Liver (tissue), 9 donors: ENCODE measurements around the gene DDR2. TPM values are rescaled to one million over a fixed set of nuclear protein-coding genes. Genes with fewer than 3 reads are reported as not detected.
A peak's percentile ranks its signal among the peaks of the same experiment; 100 is the strongest.

Experiments
- DNase-seq: peaks from one replicate; pipeline ENCODE4 v3.0.0-alpha.2; 2017; ENCODE audit warnings: low spot score
- H3K27ac ChIP-seq, 2 donors: one replicate each; pipeline ENCODE4 v1.7.0; 2013; ENCODE audit warnings: inconsistent platforms in 2 of 2, low read length in 2 of 2, control low read depth in 1 of 2, low read depth in 1 of 2, mild to moderate bottlenecking in 1 of 2
- H3K27me3 ChIP-seq, 4 donors: one replicate each; pipeline versions ENCODE4 v1.6.1 to v1.7.0; 2013; ENCODE audit warnings: low read length in 3 of 4, inconsistent platforms in 1 of 4, mild to moderate bottlenecking in 1 of 4, moderate library complexity in 1 of 4; ENCODE audit not compliant: control insufficient read depth in 4 of 4, insufficient read depth in 4 of 4
- H3K36me3 ChIP-seq, 4 donors: one replicate each; pipeline versions ENCODE4 v1.6.1 to v1.7.0; 2013; ENCODE audit warnings: low read length in 3 of 4, mild to moderate bottlenecking in 3 of 4, low read depth in 1 of 4, moderate library complexity in 1 of 4; ENCODE audit not compliant: control insufficient read depth in 4 of 4, insufficient read depth in 3 of 4
- H3K4me1 ChIP-seq, 4 donors: one replicate each; pipeline versions ENCODE4 v1.6.1 to v1.7.0; 2013; ENCODE audit warnings: low read length in 3 of 4, mild to moderate bottlenecking in 3 of 4, moderate library complexity in 1 of 4; ENCODE audit not compliant: control insufficient read depth in 4 of 4, insufficient read depth in 4 of 4
- H3K4me3 ChIP-seq, 3 donors: one replicate each; pipeline versions ENCODE4 v1.6.1 to v1.7.0; 2013; ENCODE audit warnings: low read length in 3 of 3, control low read depth in 1 of 3, low read depth in 1 of 3, mild to moderate bottlenecking in 1 of 3
- H3K9ac ChIP-seq, 2 donors: one replicate each; pipeline ENCODE4 v1.7.0; 2013; ENCODE audit warnings: low read length in 2 of 2, mild to moderate bottlenecking in 2 of 2, moderate library complexity in 2 of 2, control low read depth in 1 of 2, low read depth in 1 of 2
- H3K9me3 ChIP-seq, 4 donors: one replicate each; pipeline versions ENCODE4 v1.6.1 to v1.7.0; 2013; ENCODE audit warnings: low read length in 3 of 4; ENCODE audit not compliant: control insufficient read depth in 4 of 4
- ATF3 ChIP-seq: IDR thresholded peaks from 2 replicates; pipeline ENCODE4 v1.6.1; 2016; ENCODE audit warnings: antibody characterized with exemption
- EGR1 ChIP-seq, 2 donors: IDR thresholded peaks; 2 replicates each; pipeline ENCODE4 v1.6.1; 2016 to 2018; ENCODE audit warnings: antibody characterized with exemption in 2 of 2, low read depth in 2 of 2
- FOXA1 ChIP-seq: IDR thresholded peaks from 2 replicates; pipeline ENCODE4 v1.6.1; 2016; ENCODE audit warnings: antibody characterized with exemption
- FOXA2 ChIP-seq: IDR thresholded peaks from 2 replicates; pipeline ENCODE4 v1.6.1; 2016; ENCODE audit warnings: antibody characterized with exemption
- GABPA ChIP-seq, 2 donors: IDR thresholded peaks in 1 of 2; conservative IDR thresholded peaks in 1 of 2; 2 replicates each; pipeline ENCODE4 v1.6.1; 2016; ENCODE audit warnings: antibody characterized with exemption in 2 of 2, mild to moderate bottlenecking in 1 of 2, moderate library complexity in 1 of 2
- HNF4A ChIP-seq, 2 donors: conservative IDR thresholded peaks; 2 replicates each; pipeline ENCODE4 v1.6.1; 2016; ENCODE audit warnings: antibody characterized with exemption in 2 of 2, mild to moderate bottlenecking in 2 of 2
- HNF4G ChIP-seq: IDR thresholded peaks from 2 replicates; pipeline ENCODE4 v1.6.1; 2016; ENCODE audit warnings: antibody characterized with exemption
- JUND ChIP-seq, 2 donors: IDR thresholded peaks; 2 replicates each; pipeline ENCODE4 v1.6.1; 2016; ENCODE audit warnings: antibody characterized with exemption in 2 of 2
- NR2F2 ChIP-seq: IDR thresholded peaks from 2 replicates; pipeline ENCODE4 v1.6.1; 2016; ENCODE audit warnings: antibody characterized with exemption
- RAD21 ChIP-seq, 2 donors: IDR thresholded peaks; 2 replicates each; pipeline ENCODE4 v1.6.1; 2016; ENCODE audit warnings: antibody characterized with exemption in 2 of 2, mild to moderate bottlenecking in 2 of 2
- REST ChIP-seq: IDR thresholded peaks from 2 replicates; pipeline ENCODE4 v1.6.1; 2016; ENCODE audit warnings: antibody characterized with exemption, mild to moderate bottlenecking
- SP1 ChIP-seq: IDR thresholded peaks from 2 replicates; pipeline ENCODE4 v1.6.1; 2018; ENCODE audit warnings: antibody characterized with exemption, mild to moderate bottlenecking
- TAF1 ChIP-seq: conservative IDR thresholded peaks from 2 replicates; pipeline ENCODE4 v1.6.1; 2016; ENCODE audit warnings: antibody characterized with exemption, mild to moderate bottlenecking
- YY1 ChIP-seq: IDR thresholded peaks from 2 replicates; pipeline ENCODE4 v1.6.1; 2016; ENCODE audit warnings: antibody characterized with exemption, mild to moderate bottlenecking
- ZBTB33 ChIP-seq: IDR thresholded peaks from 2 replicates; pipeline ENCODE4 v1.6.1; 2016; ENCODE audit warnings: antibody characterized with exemption
- WGBS: extraction: QIAGEN DNeasy Blood & Tissue Kit; methylation state at CpG from one replicate; pipeline ENCODE4 v1.1.7; 2013; 5-methylcytosine and 5-hydroxymethylcytosine counted together
- polyA plus RNA-seq, 2 donors: library from polyadenylated mRNA; stranded (reverse) in 1 of 2; unstranded in 1 of 2; fragments of 200-250 nt in 1 of 2; fragments of >200 nt in 1 of 2; fragmentation: Nextera tagmentation in 1 of 2; extraction: Ambion mirVana in 1 of 2; gene quantifications; one replicate each; pipeline versions ENCODE4 v1.2.1 to v1.2.3, GENCODE V29; 2013 to 2015
- total RNA-seq, 2 donors: library from RNA; depleted of rRNA; stranded (reverse); fragments of >200 nt; gene quantifications; one replicate each; pipeline ENCODE4 v1.2.3, GENCODE V29; 2014
- TF ChIP-seq, protein P1 (sequence below): fragments of 150-350 bp; IDR thresholded peaks from 2 replicates; pipeline ENCODE4 v1.5.1; 2017; ENCODE audit warnings: improper control_type of control experiment, low read depth, low read length; ENCODE audit not compliant: missing input control
- TF ChIP-seq, protein P2 (sequence below): IDR thresholded peaks from 2 replicates; pipeline ENCODE4 v1.6.1; 2016; ENCODE audit warnings: antibody characterized with exemption
- donor health status: healthy.
- donor health status: healthy.
- donor health status: healthy.
- donor health status: healthy.
- donor health status: healthy.

DDR2 gene
- total and polyA plus RNA-seq, 4 donors: 1.2 to 6.4 (median 2.1) TPM

GRCh38 chr1:162732566-162733335 lies 100.5 kb downstream of the DDR2 start (continued):
- TF ChIP-seq, protein P1, sequence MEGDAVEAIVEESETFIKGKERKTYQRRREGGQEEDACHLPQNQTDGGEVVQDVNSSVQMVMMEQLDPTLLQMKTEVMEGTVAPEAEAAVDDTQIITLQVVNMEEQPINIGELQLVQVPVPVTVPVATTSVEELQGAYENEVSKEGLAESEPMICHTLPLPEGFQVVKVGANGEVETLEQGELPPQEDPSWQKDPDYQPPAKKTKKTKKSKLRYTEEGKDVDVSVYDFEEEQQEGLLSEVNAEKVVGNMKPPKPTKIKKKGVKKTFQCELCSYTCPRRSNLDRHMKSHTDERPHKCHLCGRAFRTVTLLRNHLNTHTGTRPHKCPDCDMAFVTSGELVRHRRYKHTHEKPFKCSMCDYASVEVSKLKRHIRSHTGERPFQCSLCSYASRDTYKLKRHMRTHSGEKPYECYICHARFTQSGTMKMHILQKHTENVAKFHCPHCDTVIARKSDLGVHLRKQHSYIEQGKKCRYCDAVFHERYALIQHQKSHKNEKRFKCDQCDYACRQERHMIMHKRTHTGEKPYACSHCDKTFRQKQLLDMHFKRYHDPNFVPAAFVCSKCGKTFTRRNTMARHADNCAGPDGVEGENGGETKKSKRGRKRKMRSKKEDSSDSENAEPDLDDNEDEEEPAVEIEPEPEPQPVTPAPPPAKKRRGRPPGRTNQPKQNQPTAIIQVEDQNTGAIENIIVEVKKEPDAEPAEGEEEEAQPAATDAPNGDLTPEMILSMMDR: no peak
- TF ChIP-seq EGR1 (IDR thresholded peaks at IDR 0.05; ENCODE audit: low read depth in 2 of 2) (no peak), FOXA2 (no peak), ZBTB33 (no peak)
- TF ChIP-seq, protein P2, sequence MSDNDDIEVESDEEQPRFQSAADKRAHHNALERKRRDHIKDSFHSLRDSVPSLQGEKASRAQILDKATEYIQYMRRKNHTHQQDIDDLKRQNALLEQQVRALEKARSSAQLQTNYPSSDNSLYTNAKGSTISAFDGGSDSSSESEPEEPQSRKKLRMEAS: no peak

- TF ChIP-seq NR2F2: no peak
- no peak for TF ChIP-seq FOXA1
- TF ChIP-seq, protein P1: no peak
- no peak for TF ChIP-seq HNF4G
- TF ChIP-seq, protein P2: no peak
- no peak for TF ChIP-seq HNF4A (conservative IDR thresholded peaks at IDR 0.05)
- no peak for TF ChIP-seq JUND (IDR thresholded peaks at IDR 0.05)
- TF ChIP-seq ZBTB33: no peak
- no peak for TF ChIP-seq GABPA (IDR thresholded peaks at IDR 0.05 in 1 of 2, conservative IDR thresholded peaks at IDR 0.05 in 1 of 2)
- TF ChIP-seq RAD21 (IDR thresholded peaks at IDR 0.05): no peak
- no peak for TF ChIP-seq REST
- no peak for TF ChIP-seq EGR1 (IDR thresholded peaks at IDR 0.05; ENCODE audit: low read depth in 2 of 2)
- TF ChIP-seq SP1: no peak
- no peak for TF ChIP-seq TAF1
- no peak for TF ChIP-seq YY1
- no peak for TF ChIP-seq ATF3
Observed at GRCh38 chr1:162733336-162733590, 101.0 kb downstream of the DDR2 start.

More at GRCh38 chr1:162733336-162733590, 101.0 kb downstream of the DDR2 start:
- Histone ChIP-seq H3K9ac (no peak overlapping the region), H3K36me3 (no peaks in the 10 kb centered on the region), H3K4me1 (peaks cover 0 to 4% (median under 1%) of the 10 kb centered on the region in 4 donors), H3K9me3 (no peaks in the 10 kb centered on the region), H3K4me3 (no peak overlapping the region), H3K27me3 (no peaks in the 10 kb centered on the region), H3K27ac (peak overlapping the region in 1 of 2 donors; percentile 50)
- WGBS: 45% methylated on average over 1 of the region's 1 CpG
- DNase-seq: no peak
